WTC11 (cell line): ENCODE results near the gene DHX57. TPM values are rescaled to one million over a fixed set of nuclear protein-coding genes. Genes with fewer than 3 reads are reported as not detected.

Experiments
- ATAC-seq: fragments of 200-7000 bp; cut with Tn5 transposase; 2 replicates; pipeline ENCODE4 v1.10.0; 2021; ENCODE audit warnings: mild to moderate bottlenecking, moderate library complexity
- CTCF ChIA-PET: fragments of 300-600 bp; sonication (Branson Sonifier 250); formaldehyde crosslinking; loops from one replicate; lab custom pipeline; 2021; ENCODE audit warnings: antibody characterized with exemption; lab: Charles Lee
- POLR2A ChIA-PET: fragments of 350-600 bp; sonication (Branson Sonifier 250); formaldehyde crosslinking; loops from one replicate; lab custom pipeline; 2021; ENCODE audit warnings: antibody characterized with exemption; lab: Charles Lee
- DNase-seq: peaks from one replicate; pipeline ENCODE4 v3.0.0; 2021; ENCODE audit warnings: low spot score
- H3K27ac Mint-ChIP-seq: 2 replicates; pipeline ENCODE4 v1.8.0; 2021; ENCODE audit warnings: mixed read lengths
- H3K27me3 Mint-ChIP-seq: 2 replicates; pipeline ENCODE4 v1.8.0; 2021; ENCODE audit warnings: low read depth, mild to moderate bottlenecking, moderate library complexity, mixed read lengths
- H3K36me3 Mint-ChIP-seq: 2 replicates; pipeline ENCODE4 v1.8.0; 2021; ENCODE audit warnings: mixed read lengths
- H3K4me1 Mint-ChIP-seq: 2 replicates; pipeline ENCODE4 v1.8.0; 2022; ENCODE audit warnings: mixed read lengths
- H3K4me3 Mint-ChIP-seq: 2 replicates; pipeline ENCODE4 v1.8.0; 2021; ENCODE audit warnings: mild to moderate bottlenecking, moderate library complexity, mixed read lengths
- H3K9me3 Mint-ChIP-seq: 2 replicates; pipeline ENCODE4 v1.8.0; 2021; ENCODE audit warnings: mixed read lengths
- ATF6 ChIP-seq: sonication (generic); formaldehyde crosslinking; IDR thresholded peaks from 2 replicates; pipeline ENCODE4 v1.8.1; 2023; ENCODE audit warnings: mild to moderate bottlenecking, missing genetic modification reagents
- CBFB ChIP-seq: sonication (generic); formaldehyde crosslinking; IDR thresholded peaks from 2 replicates; pipeline ENCODE4 v1.8.1; 2022; ENCODE audit warnings: mild to moderate bottlenecking, low read depth, missing genetic modification reagents
- EMX1 ChIP-seq: fragments of 250-450 bp; sonication (Bioruptor Pico); IDR thresholded peaks from 2 replicates; pipeline ENCODE4 v1.8.0; 2021; ENCODE audit warnings: mild to moderate bottlenecking
- ESRRA ChIP-seq: sonication (generic); formaldehyde crosslinking; IDR thresholded peaks from 2 replicates; pipeline ENCODE4 v1.8.1; 2022; ENCODE audit warnings: mild to moderate bottlenecking, missing genetic modification reagents, borderline replicate concordance
- FOXK1 ChIP-seq: sonication (generic); formaldehyde crosslinking; IDR thresholded peaks from 2 replicates; pipeline ENCODE4 v1.8.0; 2022; ENCODE audit warnings: mild to moderate bottlenecking, moderate library complexity, missing genetic modification reagents
- GABPB1 ChIP-seq: sonication (generic); formaldehyde crosslinking; IDR thresholded peaks from 2 replicates; pipeline ENCODE4 v1.8.1; 2023; ENCODE audit warnings: mild to moderate bottlenecking, missing genetic modification reagents
- GRHL2 ChIP-seq: fragments of 250-450 bp; sonication (Bioruptor Pico); IDR thresholded peaks from 2 replicates; pipeline ENCODE4 v1.8.0; 2022; ENCODE audit warnings: mild to moderate bottlenecking, moderate library complexity; ENCODE audit not compliant: insufficient replicate concordance, severe bottlenecking
- HMGA2 ChIP-seq: fragments of 250-450 bp; sonication (Bioruptor Pico); IDR thresholded peaks from 2 replicates; pipeline ENCODE4 v1.4.0; 2021; ENCODE audit warnings: mild to moderate bottlenecking, moderate library complexity
- JAZF1 ChIP-seq: fragments of 250-450 bp; sonication (Bioruptor Pico); IDR thresholded peaks from 2 replicates; pipeline ENCODE4 v1.9.0; 2021; ENCODE audit warnings: moderate library complexity, mild to moderate bottlenecking, inconsistent platforms
- NFYB ChIP-seq: sonication (generic); formaldehyde crosslinking; conservative IDR thresholded peaks from 2 replicates; pipeline ENCODE4 v1.8.0; 2022; ENCODE audit warnings: low read depth, missing genetic modification reagents
- OVOL2 ChIP-seq: fragments of 250-450 bp; sonication (Bioruptor Pico); IDR thresholded peaks from 2 replicates; pipeline ENCODE4 v1.9.0; 2021; ENCODE audit warnings: mild to moderate bottlenecking, borderline replicate concordance
- RORB ChIP-seq: fragments of 250-450 bp; sonication (Bioruptor Pico); IDR thresholded peaks from 2 replicates; pipeline ENCODE4 v1.9.0; 2021; ENCODE audit warnings: mild to moderate bottlenecking
- STAT6 ChIP-seq: sonication (generic); formaldehyde crosslinking; conservative IDR thresholded peaks from 2 replicates; pipeline ENCODE4 v1.8.1; 2023; ENCODE audit warnings: mild to moderate bottlenecking, low read depth, missing genetic modification reagents, moderate library complexity
- TCF7 ChIP-seq: sonication (generic); formaldehyde crosslinking; IDR thresholded peaks from 2 replicates; pipeline ENCODE4 v1.8.0; 2022; ENCODE audit warnings: mild to moderate bottlenecking, low read depth, missing genetic modification reagents, moderate library complexity
- ZBTB43 ChIP-seq: sonication (generic); formaldehyde crosslinking; IDR thresholded peaks from 2 replicates; pipeline ENCODE4 v1.8.1; 2023; ENCODE audit warnings: mild to moderate bottlenecking, missing genetic modification reagents
- ZMAT4 ChIP-seq: fragments of 250-450 bp; sonication (Bioruptor Pico); IDR thresholded peaks from 2 replicates; pipeline ENCODE4 v1.9.0; 2021; ENCODE audit warnings: mild to moderate bottlenecking
- ZNF263 ChIP-seq: sonication (generic); formaldehyde crosslinking; IDR thresholded peaks from 2 replicates; pipeline ENCODE4 v1.8.1; 2022; ENCODE audit warnings: low read depth, mild to moderate bottlenecking, moderate library complexity, missing genetic modification reagents
- ZNF423 ChIP-seq: fragments of 250-450 bp; sonication (Bioruptor Pico); IDR thresholded peaks from 2 replicates; pipeline ENCODE4 v2.1.2; 2022; ENCODE audit warnings: mild to moderate bottlenecking, moderate library complexity
- ZSCAN18 ChIP-seq: fragments of 250-450 bp; sonication (Bioruptor Pico); IDR thresholded peaks from 2 replicates; pipeline ENCODE4 v2.1.2; 2022; ENCODE audit warnings: mild to moderate bottlenecking, moderate library complexity
- total RNA-seq: library from RNA; stranded (reverse); gene quantifications from 3 replicates; pipeline ENCODE4 v1.2.3, GENCODE V29; 2021

DHX57 gene
- total RNA-seq, 1 experiment from 2014 or later, result 30.3 TPM

- POLR2A ChIA-PET, result interaction anchor here (0.7 kb wide), 1 partner anchor 11 kb away, joined by 5 read pairs; no protein-coding TSS in a partner anchor
These were observed 19.6 kb downstream of the DHX57 start for GRCh38 chr2:38856165-38856564.

More at GRCh38 chr2:38856165-38856564, 19.6 kb downstream of the DHX57 start:
- no peaks in the 10 kb centered on the region for H3K27me3 Mint-ChIP-seq
- H3K36me3 Mint-ChIP-seq, result peaks cover 47% of the 10 kb centered on the region
- CTCF ChIA-PET, result no interaction called here
- H3K9me3 Mint-ChIP-seq, result no peaks in the 10 kb centered on the region; the same call in 1 of the 2 replicates
- no peak overlapping the region for H3K27ac Mint-ChIP-seq
- DNase-seq (no peak), ATAC-seq (no peak)
- TF ChIP-seq RORB (CRISPR knock-in tag) (no peak), OVOL2 (CRISPR knock-in tag) (no peak), STAT6 (CRISPR knock-in tag) (no peak), HMGA2 (CRISPR knock-in tag) (no peak), ZNF423 (CRISPR knock-in tag) (no peak), FOXK1 (CRISPR knock-in tag) (no peak), ZMAT4 (CRISPR knock-in tag) (no peak), ZSCAN18 (no peak), GRHL2 (CRISPR knock-in tag) (no peak), ATF6 (CRISPR knock-in tag) (no peak), ESRRA (CRISPR knock-in tag) (no peak), CBFB (CRISPR knock-in tag) (no peak), ZBTB43 (CRISPR knock-in tag) (no peak), GABPB1 (no peak), NFYB (no peak), ZNF263 (no peak), TCF7 (CRISPR knock-in tag) (no peak), JAZF1 (CRISPR knock-in tag) (no peak), EMX1 (no peak)
- H3K4me1 Mint-ChIP-seq, result no peaks in the 10 kb centered on the region
- H3K4me3 Mint-ChIP-seq, result no peak overlapping the region
